Spleen (tissue), 11 donors: ENCODE data around the gene EPS8. TPM values are rescaled to one million over a fixed set of nuclear protein-coding genes. Genes with fewer than 3 reads are reported as not detected.

Source experiments
- DNase-seq: peaks from one replicate; pipeline ENCODE4 v3.0.0-alpha.2; 2020
- H3K27ac ChIP-seq, 8 donors: fragments of 200-600 bp; sonication (generic) in 7 of 8; 1 replicate in 4 of 8; 2 replicates in 4 of 8; pipeline versions ENCODE4 v1.5.0 to v1.8.0; 2016 to 2021; ENCODE audit warnings: inconsistent platforms in 4 of 8, mild to moderate bottlenecking in 4 of 8, moderate library complexity in 1 of 8
- H3K27me3 ChIP-seq, 7 donors: fragments of 200-600 bp; sonication (generic) in 6 of 7; replicated peaks in 1 of 7; 1 replicate in 4 of 7; 2 replicates in 3 of 7; pipeline versions ENCODE4 v1.5.0 to v1.8.0; 2016 to 2021; ENCODE audit warnings: inconsistent platforms in 3 of 7, mild to moderate bottlenecking in 1 of 7
- H3K36me3 ChIP-seq, 6 donors: fragments of 200-600 bp; sonication (generic) in 5 of 6; 1 replicate in 4 of 6; 2 replicates in 2 of 6; pipeline versions ENCODE4 v1.5.0 to v1.8.0; 2016 to 2021; ENCODE audit warnings: inconsistent platforms in 2 of 6
- H3K4me1 ChIP-seq, 6 donors: fragments of 200-600 bp; sonication (generic) in 5 of 6; 1 replicate in 3 of 6; 2 replicates in 3 of 6; pipeline versions ENCODE4 v1.5.0 to v1.8.0; 2016 to 2021; ENCODE audit warnings: inconsistent platforms in 3 of 6
- H3K4me3 ChIP-seq, 8 donors: fragments of 200-600 bp; sonication (generic) in 7 of 8; 1 replicate in 4 of 8; 2 replicates in 4 of 8; pipeline versions ENCODE4 v1.5.0 to v1.8.0; 2016 to 2021; ENCODE audit warnings: inconsistent platforms in 4 of 8, mild to moderate bottlenecking in 4 of 8, moderate library complexity in 2 of 8
- H3K9me3 ChIP-seq, 8 donors: fragments of 200-600 bp; sonication (generic) in 7 of 8; 1 replicate in 4 of 8; 2 replicates in 4 of 8; pipeline versions ENCODE4 v1.5.0 to v1.8.0; 2016 to 2021; ENCODE audit warnings: inconsistent platforms in 4 of 8
- POLR2A ChIP-seq, 3 donors: fragments of 450-650 bp; IDR thresholded peaks; one replicate each; pipeline ENCODE4 v1.5.1; 2017; ENCODE audit warnings: antibody characterized with exemption in 3 of 3, mild to moderate bottlenecking in 1 of 3
- POLR2AphosphoS5 ChIP-seq, 3 donors: sonication (generic); formaldehyde crosslinking; IDR thresholded peaks; one replicate each; pipeline ENCODE4 v1.5.1; 2017; ENCODE audit warnings: antibody characterized with exemption in 3 of 3
- WGBS, 5 donors: extraction: QIAGEN DNeasy Blood & Tissue Kit in 3 of 5; methylation state at CpG; one replicate each; pipeline versions ENCODE4 v1.1.5 to v1.1.7; 2013 to 2018; 5-methylcytosine and 5-hydroxymethylcytosine counted together
- intact Hi-C: fragments of 100-400 bp; cut with DNase I; formaldehyde crosslinking; loops from one replicate; pipeline ENCODE4 v1.15.0; 2023; ENCODE audit warnings: low total_unique reads
- polyA plus RNA-seq, 3 donors: library from polyadenylated mRNA; stranded (reverse); fragments of 200-250 nt; gene quantifications; one replicate each; pipeline ENCODE4 v1.2.1, GENCODE V29; 2013
- total RNA-seq, 7 donors: library from RNA; depleted of rRNA in 3 of 7; stranded (reverse); fragments of >200 nt in 3 of 7; fragmentation: NEBNext Ultra II Directional in 4 of 7; extraction: Animal tissue kit (Norgen Biotek cat#: 25700) in 4 of 7; gene quantifications; one replicate each; pipeline versions ENCODE4 v1.1.0 to v1.2.1, GENCODE V29; 2016 to 2021
- TF ChIP-seq, protein P1 (sequence below), 11 experiments: fragments of 200-600 bp in 7 of 11; fragments of 450-650 bp in 4 of 11; sonication (generic) in 4 of 11; IDR thresholded peaks in 8 of 11; conservative IDR thresholded peaks in 3 of 11; 1 replicate in 7 of 11; 2 replicates in 4 of 11; pipeline versions ENCODE4 v1.4.0 to v1.8.0; 2016 to 2021; ENCODE audit warnings: antibody characterized with exemption in 11 of 11, inconsistent platforms in 4 of 11, mild to moderate bottlenecking in 1 of 11
- donor health status: healthy with polysubstance abuse.
- donor health status: DM: no; HTN: no; CAD: no; lungs with moderate emphysema.
- donor health status: DM: no; HTN: no; CAD: no.
- donor health status: Bipolar disorder and iron deficiency.
- donor health status: healthy.
- donor health status: DM: no; HTN: no; CAD: no.
- donor health status: DM: yes; HTN: yes; CAD: no.

The EPS8 gene
- total and polyA plus RNA-seq, 10 donors, result 4.6 to 90.5 (median 30.9) TPM

DNA sequence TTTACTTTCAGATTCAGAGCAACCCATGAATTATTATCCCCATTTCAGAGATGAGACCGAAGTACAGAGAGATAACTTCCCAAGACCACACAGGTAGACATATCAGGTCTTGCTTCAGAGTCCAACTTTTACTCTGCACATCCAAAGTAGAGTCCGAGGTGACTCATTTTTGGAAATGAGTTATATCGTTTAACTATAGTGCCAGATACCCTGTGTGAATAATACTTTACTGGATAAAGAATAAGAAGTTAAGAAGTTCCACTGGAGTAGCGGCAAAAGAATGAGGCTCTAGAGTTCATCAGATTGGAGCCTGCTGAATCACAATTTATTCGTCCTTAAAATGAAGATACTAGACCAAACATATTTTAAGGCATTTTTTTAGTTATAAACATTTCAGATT lies 124.7 kb downstream of the EPS8 start:
- Histone ChIP-seq H3K27ac (no peak overlapping the region), H3K4me1 (no peaks in the 10 kb centered on the region), H3K36me3 (peaks cover 0 to 10% (median 0%) of the 10 kb centered on the region in 6 donors), H3K4me3 (no peak overlapping the region), H3K27me3 (no peaks in the 10 kb centered on the region), H3K9me3 (no peaks in the 10 kb centered on the region)
- intact Hi-C loops, result no loop called here
- DNase-seq, result no peak
- TF ChIP-seq POLR2AphosphoS5 (IDR thresholded peaks at IDR 0.05) (no peak), POLR2A (IDR thresholded peaks at IDR 0.05) (no peak)
- TF ChIP-seq, protein P1, sequence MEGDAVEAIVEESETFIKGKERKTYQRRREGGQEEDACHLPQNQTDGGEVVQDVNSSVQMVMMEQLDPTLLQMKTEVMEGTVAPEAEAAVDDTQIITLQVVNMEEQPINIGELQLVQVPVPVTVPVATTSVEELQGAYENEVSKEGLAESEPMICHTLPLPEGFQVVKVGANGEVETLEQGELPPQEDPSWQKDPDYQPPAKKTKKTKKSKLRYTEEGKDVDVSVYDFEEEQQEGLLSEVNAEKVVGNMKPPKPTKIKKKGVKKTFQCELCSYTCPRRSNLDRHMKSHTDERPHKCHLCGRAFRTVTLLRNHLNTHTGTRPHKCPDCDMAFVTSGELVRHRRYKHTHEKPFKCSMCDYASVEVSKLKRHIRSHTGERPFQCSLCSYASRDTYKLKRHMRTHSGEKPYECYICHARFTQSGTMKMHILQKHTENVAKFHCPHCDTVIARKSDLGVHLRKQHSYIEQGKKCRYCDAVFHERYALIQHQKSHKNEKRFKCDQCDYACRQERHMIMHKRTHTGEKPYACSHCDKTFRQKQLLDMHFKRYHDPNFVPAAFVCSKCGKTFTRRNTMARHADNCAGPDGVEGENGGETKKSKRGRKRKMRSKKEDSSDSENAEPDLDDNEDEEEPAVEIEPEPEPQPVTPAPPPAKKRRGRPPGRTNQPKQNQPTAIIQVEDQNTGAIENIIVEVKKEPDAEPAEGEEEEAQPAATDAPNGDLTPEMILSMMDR (IDR thresholded peaks at IDR 0.05 in 8 of 11, conservative IDR thresholded peaks at IDR 0.05 in 3 of 11), result no peak
- 90 to 96% (median 93%) methylated on average over 5 of the region's 5 CpGs for WGBS, 5 donors

DNA sequence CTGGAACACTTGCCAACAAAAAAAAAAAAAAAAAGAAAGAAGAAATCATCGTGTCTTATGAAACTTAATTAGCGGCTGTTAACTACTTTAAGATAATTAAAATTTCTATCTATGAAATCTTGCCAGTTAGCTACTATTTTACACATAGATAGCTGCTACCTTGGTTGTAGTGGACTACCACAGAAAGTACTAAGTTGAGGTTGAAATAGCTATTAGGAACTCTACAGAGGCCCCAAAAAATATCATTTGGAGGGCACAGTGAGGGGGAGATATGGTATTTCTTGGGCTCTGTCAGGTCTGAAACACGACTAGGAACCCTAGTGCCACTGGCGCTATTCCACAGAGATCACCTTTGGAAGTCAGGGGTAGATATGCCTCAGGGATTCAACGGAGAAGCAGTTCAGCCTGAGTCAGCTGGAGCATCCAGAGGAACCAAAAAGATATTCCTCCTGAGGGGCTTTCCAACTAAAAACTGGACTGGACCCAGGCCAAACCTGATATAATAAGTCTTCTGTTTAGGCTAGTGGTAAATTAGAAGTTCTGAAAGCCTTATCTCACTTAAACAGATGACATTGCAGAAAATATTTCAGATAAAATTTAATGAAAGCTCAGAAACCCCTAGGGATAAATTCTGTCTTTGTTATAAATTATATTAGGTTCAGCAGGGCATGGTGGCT lies 126.1 kb downstream of the EPS8 start:
- DNase-seq, result no peak
- Histone ChIP-seq H3K27me3 (no peaks in the 10 kb centered on the region), H3K27ac (no peak overlapping the region), H3K9me3 (no peaks in the 10 kb centered on the region), H3K36me3 (peaks cover 0 to 14% (median 0%) of the 10 kb centered on the region in 6 donors), H3K4me1 (no peaks in the 10 kb centered on the region), H3K4me3 (no peak overlapping the region)
- intact Hi-C loops, result no loop called here
- no peak for TF ChIP-seq POLR2AphosphoS5 (IDR thresholded peaks at IDR 0.05)
- TF ChIP-seq, protein P1 (IDR thresholded peaks at IDR 0.05 in 8 of 11, conservative IDR thresholded peaks at IDR 0.05 in 3 of 11), result no peak
- no peak for TF ChIP-seq POLR2A (IDR thresholded peaks at IDR 0.05)
- WGBS, 5 donors, result 77 to 93% (median 87%) methylated on average over 5 of the region's 5 CpGs

DNA sequence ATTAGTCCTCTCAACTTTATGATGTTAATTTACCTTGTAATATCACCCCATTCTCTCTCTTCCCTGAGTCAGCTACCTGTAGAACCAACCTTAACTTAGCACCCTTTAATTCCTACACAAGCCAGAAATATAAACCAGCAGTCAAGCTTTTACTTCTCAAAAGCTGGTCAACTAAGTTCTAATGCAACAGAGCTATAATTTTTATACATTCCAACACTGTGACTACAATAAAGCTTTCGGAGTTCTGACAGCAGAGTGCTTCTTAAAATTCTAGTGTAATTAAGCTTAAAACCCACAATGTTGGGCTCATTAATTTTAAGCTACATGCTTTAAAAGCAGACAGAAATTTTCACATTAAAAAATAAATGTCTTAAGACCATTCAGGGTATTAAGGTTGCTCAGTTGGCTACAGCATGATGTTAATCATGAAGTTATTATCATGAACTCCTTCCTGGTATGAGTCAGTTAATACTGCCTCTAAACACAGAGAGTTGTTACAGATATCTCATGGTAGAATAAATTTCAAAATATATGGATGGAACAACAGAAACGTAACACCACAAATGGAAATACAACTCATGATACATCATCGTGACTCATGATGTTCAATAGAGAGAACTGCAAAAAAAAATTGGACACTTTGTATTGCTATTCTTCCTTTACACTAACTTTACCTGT lies 126.7 kb downstream of the EPS8 start:
- Histone ChIP-seq H3K4me3 (no peak overlapping the region), H3K9me3 (no peaks in the 10 kb centered on the region), H3K27ac (no peak overlapping the region), H3K36me3 (peaks cover 0 to 21% (median 0%) of the 10 kb centered on the region in 6 donors), H3K27me3 (no peaks in the 10 kb centered on the region), H3K4me1 (no peaks in the 10 kb centered on the region)
- WGBS, 5 donors, result 89 to 97% (median 95%) methylated on average over 3 of the region's 3 CpGs
- no peak for TF ChIP-seq POLR2AphosphoS5 (IDR thresholded peaks at IDR 0.05)
- TF ChIP-seq POLR2A (IDR thresholded peaks at IDR 0.05), result no peak
- DNase-seq, result no peak
- intact Hi-C loops, result no loop called here

DNA sequence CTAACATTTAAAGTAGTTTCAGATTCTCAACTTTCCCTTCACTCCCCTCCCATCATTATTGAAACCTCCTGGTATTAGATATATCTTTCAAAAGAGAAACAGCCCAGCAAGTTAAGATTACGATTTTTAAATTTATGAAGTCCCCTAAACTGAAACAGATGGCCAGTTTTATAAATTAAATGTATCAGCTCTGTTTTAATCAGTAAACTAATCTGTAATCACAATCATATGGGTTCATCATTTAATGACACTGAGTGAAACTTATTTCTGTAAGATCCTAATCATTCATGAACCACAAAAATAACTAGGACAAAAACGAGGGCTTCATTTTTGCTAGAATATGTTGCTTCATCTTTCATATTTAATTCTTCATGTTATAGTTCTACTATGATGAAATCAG lies 137.8 kb downstream of the EPS8 start:
- H3K36me3 ChIP-seq, result peaks cover 0 to 9% (median 0%) of the 10 kb centered on the region in 6 donors
- intact Hi-C loops, result no loop called here

More for the DNA sequence above, 137.8 kb downstream of the EPS8 start:
- H3K27me3 ChIP-seq, result no peaks in the 10 kb centered on the region
- H3K4me3 ChIP-seq, result no peak overlapping the region
- no peak overlapping the region for H3K27ac ChIP-seq
- WGBS, 5 donors, result 70 to 87% (median 82%) methylated on average over 2 of the region's 2 CpGs
- no peaks in the 10 kb centered on the region for H3K9me3 ChIP-seq
- no peak for DNase-seq
- H3K4me1 ChIP-seq, result no peaks in the 10 kb centered on the region
- TF ChIP-seq POLR2AphosphoS5 (IDR thresholded peaks at IDR 0.05) (no peak), POLR2A (IDR thresholded peaks at IDR 0.05) (no peak)
- TF ChIP-seq, protein P1 (IDR thresholded peaks at IDR 0.05 in 8 of 11, conservative IDR thresholded peaks at IDR 0.05 in 3 of 11), result no peak
